PFSK-1 (cell line): Measurements from ENCODE around the gene TEX44.

Experiments
- FOXP2 ChIP-seq: optimal IDR thresholded peaks from 2 replicates; pipeline ENCODE3; 2011; ENCODE audit warnings: borderline replicate concordance, control low read depth, inconsistent platforms; ENCODE audit not compliant: insufficient read depth; ENCODE audit errors: extremely low read length, extremely low read depth
- POLR2AphosphoS5 ChIP-seq: IDR thresholded peaks from 2 replicates; pipeline ENCODE4 v1.6.1; 2012; ENCODE audit warnings: low read depth, mild to moderate bottlenecking, control low read depth, low read length, moderate library complexity
- REST ChIP-seq, 2 experiments: IDR thresholded peaks; 2 replicates each; pipeline versions ENCODE4 v1.6.1 to v1.8.0; 2011 to 2012; ENCODE audit warnings: low read depth in 2 of 2, low read length in 2 of 2, control low read depth in 1 of 2, inconsistent platforms in 1 of 2, mild to moderate bottlenecking in 1 of 2, moderate library complexity in 1 of 2; ENCODE audit not compliant: insufficient read depth in 1 of 2
- SIN3A ChIP-seq: IDR thresholded peaks from 2 replicates; pipeline ENCODE4 v1.6.1; 2012; ENCODE audit warnings: mild to moderate bottlenecking, low read length, moderate library complexity, borderline replicate concordance; ENCODE audit not compliant: insufficient read depth
- TAF1 ChIP-seq: IDR thresholded peaks from 2 replicates; pipeline ENCODE4 v1.6.1; 2012; ENCODE audit warnings: low read length, control low read depth, borderline replicate concordance; ENCODE audit not compliant: insufficient read depth

Gene TEX44

DNA sequence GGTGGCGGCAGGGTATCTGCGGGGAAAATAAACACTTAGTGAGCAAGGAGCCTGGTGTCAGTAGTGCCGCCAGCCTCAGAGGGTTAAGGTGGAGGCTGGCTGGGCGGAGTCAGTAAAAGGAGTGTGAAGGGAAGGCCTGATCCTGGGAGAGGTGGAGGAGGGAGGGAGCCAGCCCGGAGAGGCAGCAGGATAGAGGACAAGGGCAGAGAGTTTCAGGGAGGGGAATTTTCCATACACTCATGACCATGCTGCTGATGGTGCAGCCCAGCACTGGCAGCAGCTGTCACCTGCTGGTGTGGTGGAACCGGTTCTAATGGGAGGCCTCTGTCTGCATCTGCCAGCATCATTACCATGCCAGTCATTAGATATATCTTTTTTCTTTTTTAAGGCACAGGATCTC lies 2.0 kb upstream of the TEX44 start:
- TF ChIP-seq TAF1 (no peak), FOXP2 (no peak), SIN3A (no peak), REST (IDR thresholded peaks at IDR 0.05; ENCODE audit: insufficient read depth in 1 of 2, low read depth in 2 of 2, low read length in 2 of 2) (no peak), POLR2AphosphoS5 (no peak)

DNA sequence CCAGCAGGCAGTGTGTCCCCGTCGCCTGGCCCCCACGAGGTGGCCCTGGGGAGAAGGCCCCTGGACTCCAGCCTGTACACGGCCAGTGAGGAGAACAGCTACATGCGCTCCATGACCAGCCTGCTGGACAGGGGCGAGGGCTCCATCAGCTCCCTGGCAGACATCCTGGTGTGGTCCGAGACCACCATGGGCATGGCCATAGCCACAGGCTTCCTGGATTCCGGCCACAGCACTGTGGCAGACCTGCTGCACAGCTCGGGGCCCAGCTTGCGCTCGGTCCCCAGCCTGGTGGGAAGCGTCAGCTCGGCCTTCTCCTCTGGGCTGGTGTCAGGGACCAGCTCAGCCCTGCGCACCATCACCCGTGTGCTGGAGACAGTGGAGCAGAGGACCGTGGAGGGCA lies 1.0 kb downstream of the TEX44 start:
- TF ChIP-seq TAF1 (no peak), FOXP2 (no peak), REST (IDR thresholded peaks at IDR 0.05; ENCODE audit: insufficient read depth in 1 of 2, low read depth in 2 of 2, low read length in 2 of 2) (no peak)

DNA sequence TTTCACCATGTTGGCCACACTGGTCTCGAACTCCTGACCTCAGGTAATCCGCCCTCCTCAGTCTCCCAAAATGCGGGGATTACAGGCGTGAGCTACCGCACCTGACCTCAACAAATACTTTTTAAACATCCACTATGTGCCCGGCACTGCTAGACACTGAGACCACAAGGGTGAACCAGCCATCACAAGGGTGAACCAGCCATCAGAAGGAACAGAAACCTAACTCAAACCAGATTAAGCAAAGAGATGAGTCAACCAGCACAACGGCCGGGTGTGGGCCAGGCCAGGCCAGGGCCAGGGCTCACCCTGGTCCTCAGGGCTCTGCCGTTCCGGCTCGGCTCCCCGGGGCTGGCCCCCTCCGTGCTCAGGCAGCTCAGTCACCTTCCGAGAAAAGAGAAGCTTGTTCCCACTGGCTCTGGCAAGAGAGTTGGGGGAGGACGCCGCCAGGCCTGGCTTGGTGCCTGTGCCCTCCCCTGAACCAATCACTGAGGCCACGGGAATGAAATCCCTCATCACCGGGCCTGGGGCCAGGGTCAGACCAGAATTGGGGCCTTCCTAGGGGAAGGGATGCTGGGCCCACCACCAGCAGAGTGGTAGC lies 4.4 kb downstream of the TEX44 start:
- no peak for TF ChIP-seq FOXP2
- TF ChIP-seq TAF1 = no peak
- TF ChIP-seq SIN3A = no peak
- TF ChIP-seq REST (IDR thresholded peaks at IDR 0.05; ENCODE audit: insufficient read depth in 1 of 2, low read depth in 2 of 2, low read length in 2 of 2) = no peak
- TF ChIP-seq POLR2AphosphoS5 = no peak

DNA sequence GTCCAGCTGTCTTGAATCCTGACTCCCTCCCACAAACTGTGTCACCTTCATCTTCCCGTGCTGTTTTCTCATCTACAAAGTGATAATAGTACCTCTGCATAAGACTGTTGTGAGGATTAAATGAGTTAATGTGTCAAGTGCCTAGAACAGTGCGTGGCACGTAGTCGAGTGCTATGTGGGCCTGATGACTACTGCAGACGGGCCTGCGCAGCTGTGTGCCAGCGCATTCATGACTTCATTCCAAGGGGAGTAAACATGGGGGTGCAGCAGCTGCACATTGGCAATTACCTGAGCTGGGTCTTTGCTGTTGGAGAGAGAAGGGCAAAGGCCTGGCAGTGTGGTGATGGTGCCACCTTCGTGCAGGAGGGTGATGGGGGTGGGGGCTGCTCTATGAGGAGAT lies 5.0 kb downstream of the TEX44 start:
- TF ChIP-seq TAF1 (no peak), REST (IDR thresholded peaks at IDR 0.05; ENCODE audit: insufficient read depth in 1 of 2, low read depth in 2 of 2, low read length in 2 of 2) (no peak), FOXP2 (no peak), SIN3A (no peak), POLR2AphosphoS5 (no peak)
